Inflammatory macrophage treated with lipopolysaccharide for 1 hour (primary cell): ENCODE measurements around the gene LDB2.

Experiments
- DNase-seq, 2 donors: peaks; one replicate each; pipeline ENCODE4 v3.0.0-alpha.2; 2020 to 2022

Gene LDB2

DNA sequence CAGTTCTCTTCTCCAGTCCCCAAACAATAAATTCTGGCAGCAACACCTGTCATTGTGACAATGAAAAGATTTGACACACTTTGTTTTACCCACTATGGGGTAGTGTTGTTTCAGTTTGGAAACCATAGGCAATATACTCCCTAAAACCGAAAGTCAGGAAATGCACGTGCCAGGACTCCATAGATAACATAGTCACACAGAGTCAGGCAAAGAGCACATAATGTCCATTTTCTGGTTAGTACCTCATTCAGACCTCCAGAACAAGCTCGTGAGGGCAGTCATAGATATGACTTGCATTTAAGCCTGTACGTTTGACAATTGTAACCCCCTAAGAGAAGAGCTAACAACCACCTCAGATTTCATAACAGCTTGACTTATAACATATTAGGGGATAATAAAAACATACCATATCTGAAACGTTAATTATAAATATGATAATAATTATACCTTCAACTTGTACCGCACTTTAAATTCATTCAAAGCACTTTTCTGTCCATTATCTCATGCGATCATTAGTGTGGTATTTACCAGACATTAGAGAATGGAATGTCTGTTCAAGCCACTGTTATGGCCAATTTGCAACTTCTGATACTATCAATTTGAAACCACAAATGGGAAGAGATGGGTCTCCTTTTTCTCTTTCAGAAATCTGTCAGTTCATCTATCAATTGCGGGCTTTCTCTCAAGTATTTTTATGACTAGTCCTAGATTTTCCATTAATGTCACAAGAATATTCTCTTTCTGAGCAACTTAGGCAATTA lies 147.4 kb downstream of the LDB2 start:
- DNase-seq: no peak

DNA sequence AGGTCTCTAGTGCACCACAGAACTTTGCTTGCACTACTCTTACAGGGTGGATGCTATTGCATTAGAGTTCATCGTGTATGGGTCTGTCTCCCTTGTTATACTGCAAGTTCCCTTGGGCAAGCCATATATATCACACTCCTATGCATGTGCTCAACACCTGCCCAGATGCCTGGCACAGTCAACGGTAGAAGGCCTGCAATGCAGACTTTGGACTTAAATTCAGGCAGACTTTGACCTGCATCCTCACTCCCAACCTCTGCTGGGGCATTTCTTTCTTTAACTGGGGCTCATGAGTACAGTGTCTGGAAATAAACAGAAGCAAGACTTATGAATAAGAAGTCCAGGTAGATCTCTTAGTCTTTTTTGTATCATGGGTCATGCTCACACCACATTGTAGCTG lies 148.2 kb downstream of the LDB2 start:
- no peak for DNase-seq

DNA sequence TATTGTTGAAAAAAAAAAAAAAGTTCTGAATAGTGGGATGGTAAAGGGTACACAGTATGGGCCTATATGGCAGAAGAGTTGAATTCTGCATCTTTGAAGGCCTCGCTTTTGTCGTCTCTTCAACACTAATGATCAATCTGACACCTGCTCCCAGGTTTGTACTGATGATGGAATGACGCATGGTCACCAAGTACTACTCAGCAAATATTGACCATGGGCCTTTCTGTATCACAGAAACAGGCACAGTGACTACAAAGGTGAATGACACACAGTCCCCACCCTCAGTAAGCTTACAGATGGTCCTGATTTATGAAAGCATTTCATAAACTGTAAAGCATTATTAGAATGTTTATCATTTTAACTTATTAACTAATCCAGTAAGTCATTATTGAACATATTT lies 152.6 kb downstream of the LDB2 start:
- no peak for DNase-seq

DNA sequence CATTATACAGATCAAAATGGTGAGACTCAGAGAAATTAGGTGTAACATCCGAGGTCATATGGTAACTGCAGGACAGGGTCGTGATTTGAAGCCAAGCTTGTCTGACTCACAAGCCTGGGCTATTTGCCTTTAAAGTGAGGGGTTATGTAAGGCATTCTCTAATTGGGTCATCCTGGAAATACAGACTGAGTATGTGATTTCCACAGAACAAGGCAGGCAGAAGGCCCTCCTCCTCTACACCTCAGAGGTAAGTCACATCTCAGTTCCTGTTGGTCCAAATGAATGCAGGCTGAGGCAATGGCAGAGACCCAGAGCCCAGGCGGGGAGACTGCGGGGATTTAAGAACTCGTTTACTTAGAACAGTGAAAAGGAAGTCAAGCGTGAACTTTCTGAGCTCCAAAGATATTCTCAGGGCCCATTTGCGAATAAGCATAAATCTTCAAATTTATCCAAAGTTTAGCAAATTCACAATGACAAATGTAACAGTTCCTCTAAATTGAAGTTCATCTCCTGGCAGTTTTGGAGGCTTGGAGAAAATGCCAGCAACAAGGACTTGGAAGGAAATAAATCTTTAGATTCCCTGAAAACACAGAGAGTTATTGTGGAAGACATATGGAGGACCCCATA lies 153.3 kb downstream of the LDB2 start:
- DNase-seq: no peak

DNA sequence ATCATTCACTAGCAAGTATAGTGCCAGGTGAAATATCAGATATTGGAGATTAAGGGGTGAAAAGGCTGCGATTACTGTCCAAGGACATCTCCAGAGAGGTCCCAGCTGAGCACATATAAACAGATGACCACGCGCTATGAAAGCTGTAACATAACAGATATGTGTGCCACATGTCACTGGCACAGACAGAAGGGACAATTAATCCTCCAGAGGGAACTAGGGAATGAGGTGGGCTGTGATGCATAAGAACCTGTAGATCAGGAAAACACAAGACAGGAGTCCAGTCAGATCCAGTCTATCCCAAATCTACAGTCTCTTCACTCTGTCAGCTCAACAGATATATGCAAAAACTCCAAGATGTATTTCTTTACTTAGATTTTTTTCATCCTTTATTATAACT lies 157.2 kb downstream of the LDB2 start:
- no peak for DNase-seq

DNA sequence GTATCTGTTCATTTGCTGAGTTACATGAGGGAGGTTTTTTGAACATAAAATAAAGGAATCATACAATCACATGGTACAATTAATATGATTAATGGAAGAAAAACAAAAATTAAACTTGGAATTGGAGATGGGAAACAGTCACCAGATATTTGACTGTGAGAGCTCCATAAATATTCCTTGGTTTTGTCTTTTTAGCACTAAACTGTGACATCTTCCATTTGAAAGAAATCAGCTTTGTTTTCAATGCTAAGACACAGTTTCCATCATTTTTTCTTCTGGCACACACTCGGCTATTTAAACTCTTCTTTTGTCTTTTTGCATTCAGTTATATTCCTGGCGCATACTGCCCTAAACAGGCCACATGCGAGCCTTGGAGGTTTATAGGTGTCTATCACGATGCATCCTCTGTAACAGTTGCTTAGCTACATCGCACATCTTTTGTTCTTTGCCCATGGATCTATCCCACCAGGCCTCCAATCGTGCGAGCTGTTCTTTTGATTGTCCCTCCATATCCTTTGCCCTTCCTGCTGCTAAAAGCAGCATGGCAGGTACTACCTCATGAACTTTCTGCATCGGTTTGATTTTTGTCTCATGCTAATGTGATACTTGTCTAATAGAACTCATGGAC lies 158.3 kb downstream of the LDB2 start:
- no peak for DNase-seq

DNA sequence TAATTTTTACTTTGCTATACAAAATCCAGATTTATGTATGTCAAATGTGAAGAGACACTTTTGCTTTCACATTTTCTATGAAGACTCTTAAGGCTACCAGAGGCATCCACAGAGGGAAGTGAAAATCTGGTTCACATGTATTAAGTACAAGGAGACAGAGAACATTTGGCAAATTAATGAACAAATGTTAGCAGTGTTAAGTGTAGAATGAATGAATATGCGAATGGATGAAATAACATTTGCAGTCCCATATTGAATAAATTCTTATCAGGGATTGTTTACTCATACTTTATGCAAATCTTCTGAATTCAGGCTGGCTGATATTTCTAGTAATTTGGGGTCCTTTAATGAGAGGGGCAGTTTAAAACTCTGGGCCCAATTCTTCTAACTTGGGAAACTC lies 159.9 kb downstream of the LDB2 start:
- no peak for DNase-seq

DNA sequence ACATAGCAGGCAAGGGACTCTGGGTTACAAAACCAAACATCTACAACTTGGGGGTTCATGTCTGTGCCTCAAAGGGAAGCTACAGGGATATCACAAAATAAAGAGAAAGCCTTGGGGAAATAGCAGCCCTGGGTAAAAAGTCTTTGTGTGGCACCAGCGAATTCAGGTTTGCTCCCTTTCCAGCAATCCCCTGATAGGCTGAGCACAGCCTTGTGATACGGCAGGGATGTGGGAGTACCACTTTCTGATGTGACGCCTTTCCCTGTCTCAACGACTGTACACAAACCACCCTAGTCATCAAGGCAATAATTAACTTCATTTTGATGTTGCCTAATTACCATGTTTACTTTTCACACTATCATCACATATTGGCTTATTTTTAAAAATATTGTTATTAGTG lies 164.9 kb downstream of the LDB2 start:
- no peak for DNase-seq

DNA sequence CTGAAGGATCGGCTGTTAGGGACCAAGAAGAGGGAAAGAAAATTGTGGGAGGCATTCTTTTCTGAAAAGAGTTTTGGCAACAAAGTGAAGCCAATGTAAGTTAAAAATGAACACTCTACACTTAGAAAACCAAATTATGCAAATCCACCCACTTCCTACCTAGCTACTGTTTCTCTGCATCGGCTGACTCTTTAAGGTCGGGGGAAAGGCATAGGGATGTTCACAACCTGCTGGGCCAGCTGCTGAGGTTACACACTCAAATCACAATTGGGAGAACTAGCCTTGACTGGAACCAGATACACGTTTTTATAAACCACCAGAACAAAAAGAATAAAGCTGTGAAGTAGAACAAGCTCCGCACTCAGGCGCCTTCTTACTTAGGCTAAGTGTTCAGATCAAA lies 165.7 kb downstream of the LDB2 start:
- no peak for DNase-seq

GRCh38 chr4:16731776-16732380 lies 166.6 kb downstream of the LDB2 start:
- DNase-seq: no peak

- DNase-seq: no peak
Measured at GRCh38 chr4:16730522-16731205, 167.8 kb downstream of the LDB2 start.

DNA sequence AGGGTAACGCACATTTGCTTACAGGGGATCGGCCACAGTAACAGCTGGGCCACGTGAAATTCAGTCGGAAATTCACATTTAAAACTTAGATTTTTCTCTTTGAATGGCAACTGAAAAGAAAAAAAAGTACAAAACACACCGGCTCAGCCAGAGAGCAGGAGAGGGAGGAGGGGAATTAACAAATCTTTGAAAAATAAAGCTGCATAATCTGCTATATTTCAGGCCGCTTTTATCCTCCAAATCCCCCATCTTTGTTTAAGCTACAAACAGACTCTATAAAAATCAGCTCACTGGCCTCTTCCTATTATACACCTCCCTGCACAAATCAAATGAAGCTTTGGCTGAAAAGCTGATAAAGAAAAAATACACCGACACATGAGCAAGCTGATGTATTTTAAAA lies 169.1 kb downstream of the LDB2 start:
- DNase-seq: no peak

GRCh38 chr4:16728849-16729248 lies 169.6 kb downstream of the LDB2 start:
- DNase-seq: no peak

DNA sequence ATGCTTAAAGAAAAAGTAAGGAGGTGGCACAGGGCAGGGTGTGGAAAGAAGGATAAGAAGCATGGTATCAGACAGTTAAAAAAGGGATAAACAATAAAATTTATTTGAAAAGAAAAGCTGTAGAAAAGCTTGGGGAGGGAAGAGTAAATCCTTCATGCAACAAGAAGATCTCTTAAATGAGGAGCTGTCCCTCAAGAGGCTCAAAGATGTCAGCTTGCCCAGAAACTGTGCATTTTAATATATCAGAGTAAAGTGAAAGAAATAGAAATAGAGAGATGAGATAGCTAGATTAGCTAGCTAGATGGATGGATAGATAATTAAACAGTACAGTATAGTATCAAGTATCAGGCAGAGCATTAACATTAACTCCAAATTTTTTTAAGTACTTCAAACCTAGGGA lies 170.3 kb downstream of the LDB2 start:
- no peak for DNase-seq

GRCh38 chr4:16727218-16727617 lies 171.2 kb downstream of the LDB2 start:
- DNase-seq: no peak

GRCh38 chr4:16726368-16727050 lies 171.9 kb downstream of the LDB2 start:
- DNase-seq: no peak

- DNase-seq: no peak
Measured at GRCh38 chr4:16725252-16725651, 173.2 kb downstream of the LDB2 start.

- no peak for DNase-seq
Measured at GRCh38 chr4:16722416-16722815, 176.0 kb downstream of the LDB2 start.

DNA sequence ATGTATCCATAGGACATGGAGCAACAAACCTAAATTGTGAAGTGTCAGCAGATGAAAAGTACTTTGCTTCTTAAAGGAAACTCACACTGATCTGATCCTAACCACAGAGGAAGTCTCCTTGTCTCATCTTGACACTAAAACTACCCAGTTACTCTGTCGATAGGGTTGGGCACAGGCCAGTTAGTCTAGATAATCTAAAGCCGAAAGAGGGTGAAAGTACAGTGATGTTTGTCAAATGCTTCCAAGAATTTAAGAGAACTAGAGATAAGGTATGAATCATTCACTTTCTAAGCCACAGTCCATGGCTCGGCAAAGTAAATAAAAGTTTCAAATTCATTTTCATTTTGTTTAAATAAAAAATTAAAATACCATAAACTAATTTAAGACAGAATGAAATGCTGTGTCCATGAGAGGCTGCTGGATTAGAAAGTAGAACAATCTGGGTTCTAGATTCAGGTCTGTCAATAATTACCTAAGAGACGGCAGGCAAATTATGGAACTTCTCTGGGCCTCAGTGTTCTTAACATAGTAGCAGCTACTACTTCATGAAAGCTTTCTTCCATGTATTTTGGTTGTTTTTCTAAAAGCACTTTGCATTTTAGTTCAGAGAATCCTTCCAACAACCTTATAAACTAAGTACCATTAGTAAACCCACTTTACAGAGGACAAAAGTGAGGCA lies 176.7 kb downstream of the LDB2 start:
- no peak for DNase-seq

- no peak for DNase-seq
Measured at GRCh38 chr4:16720761-16721160, 177.7 kb downstream of the LDB2 start.

GRCh38 chr4:16717266-16717970 lies 181.0 kb downstream of the LDB2 start:
- DNase-seq: no peak
